Ovary (tissue), 9 donors: ENCODE results near the gene GLI1. TPM values are rescaled to one million over a fixed set of nuclear protein-coding genes. Genes with fewer than 3 reads are reported as not detected.
"Not testable (repeated sequence)": the region's sequence is repeated elsewhere in the genome, so short reads cannot be mapped to it uniquely, and the experiment has no call there.

Source experiments
- DNase-seq, 5 donors: peaks; one replicate each; pipeline ENCODE4 v3.0.0-alpha.2; 2019 to 2020
- H3K27ac ChIP-seq, 2 donors: fragments of 200-600 bp; one replicate each; pipeline versions ENCODE4 v1.5.1 to v1.8.0; 2019 to 2022
- H3K27me3 ChIP-seq: fragments of 200-600 bp; one replicate; pipeline ENCODE4 v1.8.0; 2022
- H3K36me3 ChIP-seq: fragments of 200-600 bp; sonication (generic); one replicate; pipeline ENCODE4 v1.5.1; 2019
- H3K4me1 ChIP-seq: one replicate; pipeline ENCODE4 v1.8.1; 2013; ENCODE audit warnings: mild to moderate bottlenecking, moderate library complexity; ENCODE audit not compliant: insufficient read depth
- H3K4me3 ChIP-seq: fragments of 200-600 bp; sonication (generic); one replicate; pipeline ENCODE4 v1.5.1; 2017
- H3K9me3 ChIP-seq, 2 donors: fragments of 200-600 bp in 1 of 2; sonication (generic) in 1 of 2; one replicate each; pipeline versions ENCODE4 v1.5.1 to v1.8.1; 2013 to 2019; ENCODE audit warnings: mild to moderate bottlenecking in 1 of 2, moderate library complexity in 1 of 2
- CTCF ChIP-seq, 3 donors: fragments of 450-650 bp in 2 of 3; fragments of 200-600 bp in 1 of 3; IDR thresholded peaks; one replicate each; pipeline versions ENCODE4 v1.5.1 to v1.8.0; 2016 to 2022; ENCODE audit warnings: antibody characterized with exemption in 3 of 3, mild to moderate bottlenecking in 1 of 3
- EP300 ChIP-seq: sonication (generic); formaldehyde crosslinking; IDR thresholded peaks from one replicate; pipeline ENCODE4 v1.6.1; 2017; ENCODE audit warnings: antibody characterized with exemption
- POLR2A ChIP-seq: fragments of 450-650 bp; IDR thresholded peaks from one replicate; pipeline ENCODE4 v1.6.1; 2017; ENCODE audit warnings: antibody characterized with exemption, mild to moderate bottlenecking, moderate library complexity
- WGBS, 3 donors: extraction: QIAGEN DNeasy Blood & Tissue Kit in 1 of 3; methylation state at CpG; one replicate each; pipeline versions ENCODE4 v1.1.5 to v1.1.7; 2013 to 2017; 5-methylcytosine and 5-hydroxymethylcytosine counted together
- intact Hi-C, 4 donors: fragments of 100-400 bp; cut with DNase I; formaldehyde crosslinking; loops; one replicate each; pipeline versions ENCODE4 v1.11.0 to v1.15.1; 2022 to 2023
- polyA plus RNA-seq, 2 donors: library from polyadenylated mRNA; stranded (reverse); fragments of 200-250 nt in 1 of 2; fragments of 350-450 nt in 1 of 2; fragmentation: Illumina TruSeq in 1 of 2; extraction: RNeasy Lipid Tissue Mini Kit (QIAGEN cat#74804) in 1 of 2; gene quantifications; one replicate each; pipeline ENCODE4 v1.2.3, GENCODE V29; 2013 to 2014
- total RNA-seq, 7 donors: library from RNA; depleted of rRNA in 2 of 7; stranded (reverse); fragments of >200 nt in 2 of 7; fragmentation: NEBNext Ultra II Directional in 3 of 7; extraction: Animal tissue kit (Norgen Biotek cat#: 25700) in 3 of 7; gene quantifications; one replicate each; pipeline versions ENCODE4 v1.1.0 to v1.2.4, GENCODE V29; 2016 to 2023
- donor health status: DM: no; HTN: no; CAD: no; lungs with moderate emphysema.
- donor health status: DM: no; HTN: no; CAD: no.
- donor health status: Bipolar disorder and iron deficiency.
- donor health status: DM: yes; HTN: yes; CAD: no.
- donor health status: DM: no; HTN: no; CAD: no.
- donor health status: DM: yes; HTN: yes; CAD: no.

Gene GLI1
- total and polyA plus RNA-seq, 9 donors: 0.48 to 4.1 (median 1.5) TPM; not detected in 1

DNA sequence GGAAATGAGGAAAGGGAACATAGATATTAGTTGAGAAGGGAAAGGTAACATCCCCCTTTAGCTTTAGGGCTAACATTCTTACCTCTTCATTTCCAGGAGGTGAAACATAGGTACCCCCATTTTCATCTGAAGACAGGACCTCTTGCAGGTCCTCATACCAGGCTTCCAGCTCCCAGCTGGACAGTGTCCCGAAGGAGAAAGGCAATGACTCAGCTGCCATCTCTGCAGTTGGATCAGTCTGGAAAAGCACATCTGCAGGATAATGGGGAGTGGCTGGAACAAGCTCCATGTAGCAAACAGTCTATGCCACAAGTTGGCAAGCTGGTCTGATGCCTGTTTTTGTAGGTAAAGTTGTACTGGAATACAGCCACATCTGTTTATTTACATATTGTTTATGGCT lies 57.6 kb downstream of the GLI1 start:
- 23 to 56% (median 44%) methylated on average over 1 of the region's 1 CpG for WGBS, 3 donors
- no peak for TF ChIP-seq POLR2A
- TF ChIP-seq EP300: no peak
- no peak for TF ChIP-seq CTCF (IDR thresholded peaks at IDR 0.05)

GRCh38 chr12:57517718-57518117 lies 58.1 kb downstream of the GLI1 start:
- H3K9me3 ChIP-seq, H3K4me1 ChIP-seq, H3K27me3 ChIP-seq, H3K36me3 ChIP-seq, DNase-seq, H3K4me3 ChIP-seq, intact Hi-C loops: not testable (repeated sequence)
- 82 to 88% (median 83%) methylated on average over 10 of the region's 10 CpGs for WGBS, 3 donors
- peak overlapping the region in 1 of 2 donors; percentile 29 for H3K27ac ChIP-seq

More for the DNA sequence above, 57.6 kb downstream of the GLI1 start:
- Histone ChIP-seq H3K36me3 (no peaks in the 10 kb centered on the region), H3K4me1 (peaks cover 9% of the 10 kb centered on the region), H3K27me3 (no peaks in the 10 kb centered on the region), H3K4me3 (no peak overlapping the region), H3K9me3 (no peaks in the 10 kb centered on the region), H3K27ac (no peak overlapping the region)
- intact Hi-C loops: no loop called here
- DNase-seq: no peak

- no peaks in the 10 kb centered on the region for H3K27me3 ChIP-seq
- 60 to 77% (median 69%) methylated on average over 8 of the region's 8 CpGs for WGBS, 3 donors
- TF ChIP-seq EP300: no peak
- TF ChIP-seq POLR2A: no peak
- TF ChIP-seq CTCF (IDR thresholded peaks at IDR 0.05): no peak
- peak overlapping the region; percentile 4 for H3K4me3 ChIP-seq
- intact Hi-C loops: no loop called here
- H3K27ac ChIP-seq: peak overlapping the region; percentile 29 to 97
- H3K9me3 ChIP-seq: no peaks in the 10 kb centered on the region
- peaks cover 9% of the 10 kb centered on the region for H3K4me1 ChIP-seq
- no peaks in the 10 kb centered on the region for H3K36me3 ChIP-seq
- no peak for DNase-seq
These were observed 58.8 kb downstream of the GLI1 start for GRCh38 chr12:57518176-57518919.

DNA sequence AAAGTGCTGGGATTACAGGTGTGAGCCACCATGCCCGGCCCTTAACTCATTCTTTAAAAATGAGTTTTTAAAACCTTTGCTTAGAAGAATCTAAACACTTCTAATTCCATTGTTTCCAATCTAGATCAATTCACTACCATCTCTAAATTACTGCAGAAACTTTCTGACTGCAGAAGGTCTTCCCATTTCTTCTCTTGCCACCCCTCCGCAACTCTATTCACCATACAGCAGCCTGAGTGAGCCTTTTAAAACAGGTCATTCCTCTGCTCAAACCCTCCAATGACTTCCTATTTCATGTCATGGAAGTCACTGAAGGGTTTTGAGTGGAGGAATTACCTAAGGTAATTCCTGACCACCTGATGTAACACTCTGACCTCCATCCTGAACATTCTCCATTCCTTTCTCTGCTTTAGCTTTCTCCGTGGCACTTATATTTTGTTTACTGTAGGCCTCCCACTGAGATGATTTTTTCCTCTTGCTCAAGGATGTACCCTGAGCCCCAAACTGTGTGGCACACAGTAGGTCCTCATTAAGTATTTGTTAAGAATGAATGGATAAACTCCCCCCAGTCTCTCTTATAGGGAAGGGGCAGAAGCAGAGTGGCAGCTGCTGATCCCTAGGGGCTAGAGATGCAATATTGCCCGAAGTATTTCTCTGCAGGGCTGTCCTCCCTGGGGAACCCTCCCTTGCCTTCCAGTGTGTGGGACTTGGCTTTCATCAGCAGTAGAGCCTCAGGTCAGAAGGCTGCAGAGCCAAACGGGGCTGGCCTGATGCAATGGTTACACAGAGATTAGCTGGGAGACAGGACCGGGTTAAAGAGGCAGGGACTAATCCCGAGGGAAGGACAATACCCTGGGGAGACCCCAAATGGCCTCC lies 59.6 kb downstream of the GLI1 start:
- Histone ChIP-seq H3K4me1 (peaks cover 16% of the 10 kb centered on the region), H3K4me3 (peak overlapping the region; percentile 85), H3K27me3 (no peaks in the 10 kb centered on the region), H3K36me3 (no peaks in the 10 kb centered on the region), H3K9me3 (no peaks in the 10 kb centered on the region), H3K27ac (peak overlapping the region; percentile 93 to 97)
- DNase-seq: peak in 2 of 5 donors; percentile 58 to 59
- WGBS, 3 donors: 25 to 29% (median 27%) methylated on average over 7 of the region's 7 CpGs
- intact Hi-C loops: no loop called here
- TF ChIP-seq CTCF (IDR thresholded peaks at IDR 0.05) (no peak), POLR2A (no peak), EP300 (no peak)

GRCh38 chr12:57519796-57520052 lies 60.1 kb downstream of the GLI1 start:
- Histone ChIP-seq H3K4me3 (peak overlapping the region; percentile 85), H3K4me1 (peaks cover 16% of the 10 kb centered on the region), H3K9me3 (no peaks in the 10 kb centered on the region), H3K27ac (peak overlapping the region; percentile 93 to 97), H3K36me3 (no peaks in the 10 kb centered on the region), H3K27me3 (no peaks in the 10 kb centered on the region)
- peak in 1 of 5 donors; percentile 69 for DNase-seq
- TF ChIP-seq EP300: no peak
- no peak for TF ChIP-seq POLR2A
- no peak for TF ChIP-seq CTCF (IDR thresholded peaks at IDR 0.05)
- intact Hi-C loops: loop anchor here in 1 of 4 donors (5.0 kb wide), 1 partner anchor 93 kb away; the partner anchor contains the start of gene ARHGEF25
- WGBS, 3 donors: 1 to 4% (median 1%) methylated on average over 8 of the region's 8 CpGs
